ENCODE data around the gene CLBA1.

- TF ChIP-seq, protein P1, sequence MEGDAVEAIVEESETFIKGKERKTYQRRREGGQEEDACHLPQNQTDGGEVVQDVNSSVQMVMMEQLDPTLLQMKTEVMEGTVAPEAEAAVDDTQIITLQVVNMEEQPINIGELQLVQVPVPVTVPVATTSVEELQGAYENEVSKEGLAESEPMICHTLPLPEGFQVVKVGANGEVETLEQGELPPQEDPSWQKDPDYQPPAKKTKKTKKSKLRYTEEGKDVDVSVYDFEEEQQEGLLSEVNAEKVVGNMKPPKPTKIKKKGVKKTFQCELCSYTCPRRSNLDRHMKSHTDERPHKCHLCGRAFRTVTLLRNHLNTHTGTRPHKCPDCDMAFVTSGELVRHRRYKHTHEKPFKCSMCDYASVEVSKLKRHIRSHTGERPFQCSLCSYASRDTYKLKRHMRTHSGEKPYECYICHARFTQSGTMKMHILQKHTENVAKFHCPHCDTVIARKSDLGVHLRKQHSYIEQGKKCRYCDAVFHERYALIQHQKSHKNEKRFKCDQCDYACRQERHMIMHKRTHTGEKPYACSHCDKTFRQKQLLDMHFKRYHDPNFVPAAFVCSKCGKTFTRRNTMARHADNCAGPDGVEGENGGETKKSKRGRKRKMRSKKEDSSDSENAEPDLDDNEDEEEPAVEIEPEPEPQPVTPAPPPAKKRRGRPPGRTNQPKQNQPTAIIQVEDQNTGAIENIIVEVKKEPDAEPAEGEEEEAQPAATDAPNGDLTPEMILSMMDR (IDR thresholded peaks at IDR 0.05; ENCODE audit: low read length): no peak
- no peak for TF ChIP-seq EZH2 (optimal IDR thresholded peaks at IDR 0.05; ENCODE audit: low read depth, low read length)
Observed at GRCh38 chr14:104996483-104996882, 10.9 kb downstream of the CLBA1 start.

Measured in MM.1S (cell line).